ENCODE data around the gene PIGO. TPM values are rescaled to one million over a fixed set of nuclear protein-coding genes. Genes with fewer than 3 reads are reported as not detected.

Gene PIGO
- total and polyA plus RNA-seq, 8 donors, result 4.3 to 26.2 (median 15.0) TPM

DNA sequence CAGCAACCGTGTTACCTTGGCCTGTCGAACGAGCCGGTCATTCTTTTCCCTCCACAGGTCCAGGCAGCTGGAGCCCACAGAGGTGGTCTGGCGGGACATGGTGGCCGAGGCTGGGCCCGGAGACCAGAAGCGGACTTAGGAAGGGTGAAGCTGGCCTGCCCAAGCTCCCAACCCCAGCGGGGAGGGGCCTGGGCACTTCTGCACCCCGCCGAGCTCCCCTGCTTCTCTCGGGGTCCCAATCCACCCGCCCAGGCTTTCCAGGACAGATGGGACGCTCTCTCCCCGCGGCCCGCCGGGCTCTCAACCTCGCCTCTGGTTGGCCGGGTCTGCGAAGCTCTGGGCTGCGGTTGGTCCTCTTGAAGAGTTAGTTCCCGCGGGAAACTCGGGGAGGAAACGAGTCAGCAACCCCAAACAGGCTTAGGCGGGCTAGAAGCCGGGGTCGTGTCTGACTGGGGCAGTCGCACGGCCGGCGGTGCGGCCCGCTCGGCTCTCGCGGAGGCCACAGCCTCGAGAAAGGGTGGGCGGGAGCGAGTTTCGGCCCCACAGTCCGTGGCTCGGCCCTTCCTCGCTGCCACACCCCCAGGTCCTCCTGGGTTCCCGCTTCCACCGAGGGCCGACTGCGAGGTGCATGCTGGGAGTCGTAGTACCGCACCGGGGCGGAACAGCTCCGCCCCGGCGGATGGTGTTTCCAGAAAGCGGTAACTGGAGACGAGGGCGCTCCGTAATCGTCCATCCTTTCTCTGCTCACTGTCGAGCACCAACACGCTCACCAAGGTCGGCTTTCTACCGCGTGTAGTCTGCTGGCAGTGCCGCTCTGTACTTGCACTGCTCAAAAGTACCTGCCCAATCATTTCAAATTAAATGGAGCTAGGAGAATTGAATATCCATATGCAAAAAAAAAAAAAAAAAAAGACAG is 16.7 kb downstream of the PIGO start, which contains the start of gene FANCG:
TSS of gene FANCG (minus strand) at position 517 of the 916 bp plus-strand sequence. CDS start at position 99, 418 bp downstream.
- Histone ChIP-seq H3K27ac (peak within 1 kb of the TSS; percentile 58 to 87 (median 84)), H3K9me3 (no peaks in the 10 kb centered on the region), H3K36me3 (peaks cover 0 to 23% (median 18%) of the 10 kb centered on the region in 4 donors), H3K4me3 (peak within 1 kb of the TSS; percentile 61 to 76 (median 70)), H3K4me1 (peaks cover 14 to 28% (median 26%) of the 10 kb centered on the region in 4 donors), H3K27me3 (no peaks in the 10 kb centered on the region)
- intact Hi-C loops (cut with DNase I; ENCODE audit: low total_unique reads), result no loop called here
- TF ChIP-seq POLR2AphosphoS5 (IDR thresholded peaks at IDR 0.05) (peak; percentile 65 to 93 (median 81)), POLR2A (IDR thresholded peaks at IDR 0.05) (no peak), EP300 (IDR thresholded peaks at IDR 0.05) (no peak)
- TF ChIP-seq, protein P1, sequence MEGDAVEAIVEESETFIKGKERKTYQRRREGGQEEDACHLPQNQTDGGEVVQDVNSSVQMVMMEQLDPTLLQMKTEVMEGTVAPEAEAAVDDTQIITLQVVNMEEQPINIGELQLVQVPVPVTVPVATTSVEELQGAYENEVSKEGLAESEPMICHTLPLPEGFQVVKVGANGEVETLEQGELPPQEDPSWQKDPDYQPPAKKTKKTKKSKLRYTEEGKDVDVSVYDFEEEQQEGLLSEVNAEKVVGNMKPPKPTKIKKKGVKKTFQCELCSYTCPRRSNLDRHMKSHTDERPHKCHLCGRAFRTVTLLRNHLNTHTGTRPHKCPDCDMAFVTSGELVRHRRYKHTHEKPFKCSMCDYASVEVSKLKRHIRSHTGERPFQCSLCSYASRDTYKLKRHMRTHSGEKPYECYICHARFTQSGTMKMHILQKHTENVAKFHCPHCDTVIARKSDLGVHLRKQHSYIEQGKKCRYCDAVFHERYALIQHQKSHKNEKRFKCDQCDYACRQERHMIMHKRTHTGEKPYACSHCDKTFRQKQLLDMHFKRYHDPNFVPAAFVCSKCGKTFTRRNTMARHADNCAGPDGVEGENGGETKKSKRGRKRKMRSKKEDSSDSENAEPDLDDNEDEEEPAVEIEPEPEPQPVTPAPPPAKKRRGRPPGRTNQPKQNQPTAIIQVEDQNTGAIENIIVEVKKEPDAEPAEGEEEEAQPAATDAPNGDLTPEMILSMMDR (IDR thresholded peaks at IDR 0.05), result no peak
- 0 to 1% (median 0%) methylated on average over 30 to 67 of the region's 67 CpGs for WGBS, 5 donors
- DNase-seq, result peak; percentile 89 to 97

DNA sequence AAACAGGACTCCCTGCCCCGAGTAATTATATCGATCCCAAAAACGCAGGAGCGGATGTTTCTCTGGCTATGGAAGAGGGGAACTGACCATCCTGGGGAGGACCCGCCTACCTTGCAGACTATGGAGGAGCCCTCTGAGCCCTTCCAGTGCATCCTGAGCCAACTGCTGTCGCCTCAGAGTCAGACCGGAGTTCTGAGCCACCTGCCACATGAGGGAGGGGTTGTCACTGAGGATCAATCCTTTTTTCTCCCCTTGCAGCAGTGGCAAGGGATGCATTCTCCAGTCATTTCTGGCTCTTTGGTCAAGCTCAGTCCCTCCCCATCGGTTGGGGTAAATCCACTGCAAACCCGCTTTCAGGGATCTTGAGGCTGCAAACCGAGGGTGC is 17.4 kb downstream of the PIGO start:
- TF ChIP-seq POLR2A (IDR thresholded peaks at IDR 0.05) (no peak), EP300 (IDR thresholded peaks at IDR 0.05) (no peak), POLR2AphosphoS5 (IDR thresholded peaks at IDR 0.05) (no peak)
- TF ChIP-seq, protein P1 (IDR thresholded peaks at IDR 0.05), result no peak
- WGBS, 5 donors, result 0 to 14% (median 6%) methylated on average over 7 to 10 of the region's 10 CpGs
- H3K27me3 ChIP-seq, result no peaks in the 10 kb centered on the region
- H3K36me3 ChIP-seq, result peaks cover 0 to 29% (median 21%) of the 10 kb centered on the region in 4 donors
- peak overlapping the region; percentile 61 to 76 (median 70) for H3K4me3 ChIP-seq
- peak overlapping the region; percentile 58 to 87 (median 84) for H3K27ac ChIP-seq
- no peak for DNase-seq
- H3K9me3 ChIP-seq, result no peaks in the 10 kb centered on the region
- intact Hi-C loops (cut with DNase I; ENCODE audit: low total_unique reads), result no loop called here
- H3K4me1 ChIP-seq, result peaks cover 14 to 28% (median 26%) of the 10 kb centered on the region in 4 donors

DNA sequence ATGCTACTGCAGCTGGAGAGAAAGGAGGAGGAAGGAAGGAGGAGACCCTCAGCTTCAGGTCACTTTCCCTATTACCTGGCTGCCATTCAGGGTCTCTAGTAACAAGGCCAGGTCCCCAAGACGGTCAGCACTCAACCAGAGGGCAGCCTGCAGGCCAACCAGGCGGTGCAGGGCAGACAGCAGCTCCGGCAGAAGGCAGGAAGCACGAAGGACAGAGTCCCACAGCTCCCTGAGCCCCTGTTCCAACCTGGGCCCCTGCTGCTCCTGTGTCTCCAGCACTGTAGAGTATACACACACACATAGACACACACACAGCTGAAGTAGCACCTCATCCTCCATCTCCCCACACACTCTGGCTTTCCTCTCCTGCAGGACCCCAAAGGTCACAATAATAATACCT is 18.3 kb downstream of the PIGO start:
- no peaks in the 10 kb centered on the region for H3K27me3 ChIP-seq
- no peak for DNase-seq
- H3K9me3 ChIP-seq, result no peaks in the 10 kb centered on the region
- H3K36me3 ChIP-seq, result peaks cover 0 to 32% (median 22%) of the 10 kb centered on the region in 4 donors
- H3K27ac ChIP-seq, result no peak overlapping the region
- H3K4me3 ChIP-seq, result no peak overlapping the region
- H3K4me1 ChIP-seq, result peaks cover 14 to 32% (median 28%) of the 10 kb centered on the region in 4 donors
- intact Hi-C loops (cut with DNase I; ENCODE audit: low total_unique reads), result no loop called here
- WGBS, 5 donors, result 56 to 76% (median 68%) methylated on average over 4 of the region's 4 CpGs; no CpG with 5 or more reads in 1 of the 5 donors
- TF ChIP-seq POLR2A (IDR thresholded peaks at IDR 0.05) (no peak), EP300 (IDR thresholded peaks at IDR 0.05) (no peak), POLR2AphosphoS5 (IDR thresholded peaks at IDR 0.05) (no peak)
- TF ChIP-seq, protein P1 (IDR thresholded peaks at IDR 0.05), result no peak

DNA sequence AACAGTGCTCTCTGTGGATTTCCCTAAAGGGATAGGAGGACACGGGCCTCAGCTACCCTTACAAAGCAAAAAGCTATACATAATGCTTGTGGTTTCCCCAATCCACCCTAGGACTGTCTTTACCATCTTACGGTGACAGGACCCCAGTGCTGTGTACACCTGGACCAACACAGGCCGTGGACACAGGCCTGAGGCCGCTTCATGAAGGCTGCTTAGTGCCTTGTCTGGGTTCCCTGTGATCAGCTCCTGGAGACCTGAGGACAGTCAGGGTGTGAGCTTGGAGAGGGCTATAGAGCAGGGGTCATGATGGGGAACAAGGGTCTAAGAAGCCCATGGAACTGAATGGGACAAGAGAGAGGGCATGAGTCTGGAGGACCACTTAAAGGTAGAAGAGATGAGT is 19.5 kb downstream of the PIGO start:
- no peaks in the 10 kb centered on the region for H3K27me3 ChIP-seq
- H3K36me3 ChIP-seq, result peaks cover 0 to 32% (median 22%) of the 10 kb centered on the region in 4 donors
- no peaks in the 10 kb centered on the region for H3K9me3 ChIP-seq
- no peak for DNase-seq
- peaks cover 14 to 35% (median 32%) of the 10 kb centered on the region in 4 donors for H3K4me1 ChIP-seq
- WGBS, 5 donors, result 95 to 100% (median 96%) methylated on average over 3 to 4 of the region's 4 CpGs
- TF ChIP-seq POLR2AphosphoS5 (IDR thresholded peaks at IDR 0.05) (no peak), EP300 (IDR thresholded peaks at IDR 0.05) (no peak), POLR2A (IDR thresholded peaks at IDR 0.05) (no peak)
- TF ChIP-seq, protein P1 (IDR thresholded peaks at IDR 0.05), result no peak
- H3K27ac ChIP-seq, result no peak overlapping the region
- intact Hi-C loops (cut with DNase I; ENCODE audit: low total_unique reads), result no loop called here
- no peak overlapping the region for H3K4me3 ChIP-seq
